ENCODE measurements around the gene TRIM17. TPM values are rescaled to one million over a fixed set of nuclear protein-coding genes. Genes with fewer than 3 reads are reported as not detected.

The TRIM17 gene
- total RNA-seq, 2 donors from 2014 or later = 8.4 to 19.6 TPM

- Mint-ChIP-seq H3K36me3 (ENCODE audit: low read depth) (peaks cover 50% of the 10 kb centered on the region), H3K27me3 (ENCODE audit: insufficient read depth) (no peaks in the 10 kb centered on the region), H3K27ac (no peak overlapping the region), H3K4me3 (peak overlapping the region; percentile 93), H3K4me1 (peaks cover 18% of the 10 kb centered on the region), H3K9me3 (no peaks in the 10 kb centered on the region)
- TF ChIP-seq, protein P1, sequence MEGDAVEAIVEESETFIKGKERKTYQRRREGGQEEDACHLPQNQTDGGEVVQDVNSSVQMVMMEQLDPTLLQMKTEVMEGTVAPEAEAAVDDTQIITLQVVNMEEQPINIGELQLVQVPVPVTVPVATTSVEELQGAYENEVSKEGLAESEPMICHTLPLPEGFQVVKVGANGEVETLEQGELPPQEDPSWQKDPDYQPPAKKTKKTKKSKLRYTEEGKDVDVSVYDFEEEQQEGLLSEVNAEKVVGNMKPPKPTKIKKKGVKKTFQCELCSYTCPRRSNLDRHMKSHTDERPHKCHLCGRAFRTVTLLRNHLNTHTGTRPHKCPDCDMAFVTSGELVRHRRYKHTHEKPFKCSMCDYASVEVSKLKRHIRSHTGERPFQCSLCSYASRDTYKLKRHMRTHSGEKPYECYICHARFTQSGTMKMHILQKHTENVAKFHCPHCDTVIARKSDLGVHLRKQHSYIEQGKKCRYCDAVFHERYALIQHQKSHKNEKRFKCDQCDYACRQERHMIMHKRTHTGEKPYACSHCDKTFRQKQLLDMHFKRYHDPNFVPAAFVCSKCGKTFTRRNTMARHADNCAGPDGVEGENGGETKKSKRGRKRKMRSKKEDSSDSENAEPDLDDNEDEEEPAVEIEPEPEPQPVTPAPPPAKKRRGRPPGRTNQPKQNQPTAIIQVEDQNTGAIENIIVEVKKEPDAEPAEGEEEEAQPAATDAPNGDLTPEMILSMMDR (conservative IDR thresholded peaks at IDR 0.05) = no peak
- H3K9me3 ChIP-seq (ENCODE audit: control insufficient read depth, low read length) = no peaks in the 10 kb centered on the region
- peak overlapping the region; percentile 90 for H3K4me3 ChIP-seq (ENCODE audit: low read length)
- H3K27ac ChIP-seq (ENCODE audit: low read depth, low read length) = no peak overlapping the region
- peak; percentile 33 for DNase-seq
- H3K27me3 ChIP-seq (ENCODE audit: control insufficient read depth, insufficient read depth, low read length, poor library complexity, severe bottlenecking) = no peaks in the 10 kb centered on the region
- peaks cover 33% of the 10 kb centered on the region for H3K36me3 ChIP-seq (ENCODE audit: control insufficient read depth, insufficient read depth, low read length)
- no peak overlapping the region for H3K9ac ChIP-seq (ENCODE audit: extremely low read depth, low read length, poor library complexity, severe bottlenecking)
- H3K4me1 ChIP-seq (ENCODE audit: control insufficient read depth, insufficient read depth, low read length) = no peaks in the 10 kb centered on the region
- 95 to 97% methylated on average over 2 to 3 of the region's 3 CpGs for WGBS, 2 experiments (ENCODE audit: insufficient coverage in 1 of 2, insufficient read length in 1 of 2)
Observed at GRCh38 chr1:228404107-228404720, 12.4 kb downstream of the TRIM17 start.

DNA sequence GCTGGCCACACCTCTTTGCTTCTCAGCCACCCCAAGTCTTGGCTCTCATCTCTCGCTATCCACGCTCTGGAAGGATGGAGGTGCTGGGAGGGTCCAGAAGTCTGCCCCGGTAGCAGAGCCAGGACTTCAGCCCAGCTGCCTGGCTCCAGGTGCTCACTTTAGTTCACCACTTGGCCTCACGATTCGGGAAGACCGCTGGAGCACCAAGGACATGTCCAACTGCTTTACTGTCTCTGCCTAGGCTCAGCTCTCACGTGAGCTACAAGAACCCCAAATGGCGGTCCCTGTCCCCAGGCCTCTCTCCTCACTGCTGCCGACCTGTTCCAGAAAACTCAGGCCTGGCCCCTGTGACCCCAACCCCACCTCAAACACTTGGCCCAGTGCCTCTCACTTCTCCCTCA lies 13.4 kb downstream of the TRIM17 start:
- no peaks in the 10 kb centered on the region for H3K27me3 ChIP-seq (ENCODE audit: control insufficient read depth, insufficient read depth, low read length, poor library complexity, severe bottlenecking)
- Mint-ChIP-seq H3K9me3 (no peaks in the 10 kb centered on the region), H3K27me3 (ENCODE audit: insufficient read depth) (no peaks in the 10 kb centered on the region), H3K4me1 (peaks cover 16% of the 10 kb centered on the region), H3K4me3 (no peak overlapping the region), H3K27ac (no peak overlapping the region), H3K36me3 (ENCODE audit: low read depth) (peaks cover 53% of the 10 kb centered on the region)
- H3K36me3 ChIP-seq (ENCODE audit: control insufficient read depth, insufficient read depth, low read length) = peaks cover 33% of the 10 kb centered on the region
- no peak overlapping the region for H3K9ac ChIP-seq (ENCODE audit: extremely low read depth, low read length, poor library complexity, severe bottlenecking)
- H3K9me3 ChIP-seq (ENCODE audit: control insufficient read depth, low read length) = no peaks in the 10 kb centered on the region
- TF ChIP-seq, protein P1 (conservative IDR thresholded peaks at IDR 0.05) = no peak
- peak; percentile 29 for DNase-seq
- H3K4me1 ChIP-seq (ENCODE audit: control insufficient read depth, insufficient read depth, low read length) = no peaks in the 10 kb centered on the region
- H3K27ac ChIP-seq (ENCODE audit: low read depth, low read length) = no peak overlapping the region
- H3K4me3 ChIP-seq (ENCODE audit: low read length) = no peak overlapping the region
- 94 to 98% methylated on average over 7 to 9 of the region's 9 CpGs for WGBS, 2 experiments (ENCODE audit: insufficient coverage in 1 of 2, insufficient read length in 1 of 2)

DNA sequence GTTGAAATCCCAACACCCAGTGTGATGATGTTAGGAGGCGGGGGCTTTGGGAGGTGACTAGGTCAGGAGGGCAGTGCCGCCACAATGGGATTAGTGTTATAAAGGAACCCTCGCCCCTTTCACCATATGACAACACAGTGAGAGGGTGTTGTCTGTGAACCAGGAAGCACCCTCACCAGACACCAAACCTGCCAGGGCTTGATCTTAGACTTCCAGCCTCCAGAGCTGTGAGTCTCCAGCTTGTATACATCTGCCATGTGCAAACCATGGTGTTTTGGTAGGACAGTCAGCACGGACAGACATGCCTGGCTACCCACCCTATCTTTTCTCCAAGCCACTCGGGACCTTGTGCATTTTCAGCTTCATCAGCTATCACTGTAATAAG lies 14.0 kb downstream of the TRIM17 start:
- Mint-ChIP-seq H3K27ac (no peak overlapping the region), H3K4me1 (peaks cover 16% of the 10 kb centered on the region), H3K36me3 (ENCODE audit: low read depth) (peaks cover 59% of the 10 kb centered on the region), H3K4me3 (no peak overlapping the region), H3K9me3 (no peaks in the 10 kb centered on the region), H3K27me3 (ENCODE audit: insufficient read depth) (no peaks in the 10 kb centered on the region)
- no peaks in the 10 kb centered on the region for H3K27me3 ChIP-seq (ENCODE audit: control insufficient read depth, insufficient read depth, low read length, poor library complexity, severe bottlenecking)
- TF ChIP-seq, protein P1 (conservative IDR thresholded peaks at IDR 0.05) = no peak
- H3K4me1 ChIP-seq (ENCODE audit: control insufficient read depth, insufficient read depth, low read length) = no peaks in the 10 kb centered on the region
- H3K4me3 ChIP-seq (ENCODE audit: low read length) = no peak overlapping the region
- H3K27ac ChIP-seq (ENCODE audit: low read depth, low read length) = no peak overlapping the region
- H3K9ac ChIP-seq (ENCODE audit: extremely low read depth, low read length, poor library complexity, severe bottlenecking) = no peak overlapping the region
- H3K36me3 ChIP-seq (ENCODE audit: control insufficient read depth, insufficient read depth, low read length) = peaks cover 33% of the 10 kb centered on the region
- peak; percentile 23 for DNase-seq
- WGBS, 2 experiments (ENCODE audit: insufficient coverage in 1 of 2, insufficient read length in 1 of 2) = 95 to 100% methylated on average over 1 to 5 of the region's 5 CpGs
- no peaks in the 10 kb centered on the region for H3K9me3 ChIP-seq (ENCODE audit: control insufficient read depth, low read length)
